Activated CD4-positive, alpha-beta T cell treated with anti-CD3 and anti-CD28 coated beads for 48 hours (primary cell): ENCODE data around the gene RASA3.
A peak's percentile ranks its signal among the peaks of the same experiment; 100 is the strongest.
"Not testable (repeated sequence)": the region's sequence is repeated elsewhere in the genome, so short reads cannot be mapped to it uniquely, and the experiment has no call there.

ENCODE experiments used
- DNase-seq: peaks from one replicate; pipeline ENCODE4 v3.0.0-alpha.2; 2020

RASA3 gene, protein sequence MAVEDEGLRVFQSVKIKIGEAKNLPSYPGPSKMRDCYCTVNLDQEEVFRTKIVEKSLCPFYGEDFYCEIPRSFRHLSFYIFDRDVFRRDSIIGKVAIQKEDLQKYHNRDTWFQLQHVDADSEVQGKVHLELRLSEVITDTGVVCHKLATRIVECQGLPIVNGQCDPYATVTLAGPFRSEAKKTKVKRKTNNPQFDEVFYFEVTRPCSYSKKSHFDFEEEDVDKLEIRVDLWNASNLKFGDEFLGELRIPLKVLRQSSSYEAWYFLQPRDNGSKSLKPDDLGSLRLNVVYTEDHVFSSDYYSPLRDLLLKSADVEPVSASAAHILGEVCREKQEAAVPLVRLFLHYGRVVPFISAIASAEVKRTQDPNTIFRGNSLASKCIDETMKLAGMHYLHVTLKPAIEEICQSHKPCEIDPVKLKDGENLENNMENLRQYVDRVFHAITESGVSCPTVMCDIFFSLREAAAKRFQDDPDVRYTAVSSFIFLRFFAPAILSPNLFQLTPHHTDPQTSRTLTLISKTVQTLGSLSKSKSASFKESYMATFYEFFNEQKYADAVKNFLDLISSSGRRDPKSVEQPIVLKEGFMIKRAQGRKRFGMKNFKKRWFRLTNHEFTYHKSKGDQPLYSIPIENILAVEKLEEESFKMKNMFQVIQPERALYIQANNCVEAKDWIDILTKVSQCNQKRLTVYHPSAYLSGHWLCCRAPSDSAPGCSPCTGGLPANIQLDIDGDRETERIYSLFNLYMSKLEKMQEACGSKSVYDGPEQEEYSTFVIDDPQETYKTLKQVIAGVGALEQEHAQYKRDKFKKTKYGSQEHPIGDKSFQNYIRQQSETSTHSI

DNA sequence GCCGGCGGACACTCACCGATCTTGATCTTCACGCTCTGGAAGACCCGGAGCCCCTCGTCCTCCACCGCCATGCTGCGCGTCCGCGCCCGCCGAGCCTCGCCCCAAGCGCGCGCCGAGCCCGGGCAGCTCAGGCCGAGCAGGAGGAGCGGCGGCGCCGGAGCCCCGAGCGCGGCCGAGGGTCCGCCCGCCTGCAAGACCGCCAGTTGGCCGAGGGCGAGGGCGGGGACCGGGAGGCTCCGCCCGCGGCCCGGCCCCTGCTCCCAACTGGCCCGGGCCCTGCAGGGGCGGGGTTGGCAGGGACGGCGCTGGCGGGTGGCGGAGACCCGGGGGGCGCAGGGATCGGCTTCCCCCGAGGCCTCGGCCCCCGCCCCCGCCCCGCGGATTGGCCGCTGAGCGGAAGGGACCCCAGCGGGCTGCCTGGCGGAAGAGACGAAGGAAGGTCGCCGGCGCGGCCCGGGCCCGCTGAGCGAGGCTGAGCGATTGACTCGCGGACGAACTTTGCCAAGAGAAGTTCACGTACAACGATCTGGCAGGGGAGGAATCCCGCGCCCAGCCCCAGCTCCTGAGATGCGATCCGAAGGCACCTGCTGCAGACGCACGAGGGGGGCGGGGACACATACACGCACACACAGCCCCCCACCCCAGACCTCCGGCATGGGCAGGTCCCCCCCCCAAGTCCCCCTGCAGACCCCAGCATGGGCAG, at the start of gene RASA3:
Gene RASA3, minus strand, starts transcription at position 205 of the 703 bp plus-strand sequence. Its CDS starts 134 bp downstream, at position 71.
- peak; percentile 65 for DNase-seq

DNA sequence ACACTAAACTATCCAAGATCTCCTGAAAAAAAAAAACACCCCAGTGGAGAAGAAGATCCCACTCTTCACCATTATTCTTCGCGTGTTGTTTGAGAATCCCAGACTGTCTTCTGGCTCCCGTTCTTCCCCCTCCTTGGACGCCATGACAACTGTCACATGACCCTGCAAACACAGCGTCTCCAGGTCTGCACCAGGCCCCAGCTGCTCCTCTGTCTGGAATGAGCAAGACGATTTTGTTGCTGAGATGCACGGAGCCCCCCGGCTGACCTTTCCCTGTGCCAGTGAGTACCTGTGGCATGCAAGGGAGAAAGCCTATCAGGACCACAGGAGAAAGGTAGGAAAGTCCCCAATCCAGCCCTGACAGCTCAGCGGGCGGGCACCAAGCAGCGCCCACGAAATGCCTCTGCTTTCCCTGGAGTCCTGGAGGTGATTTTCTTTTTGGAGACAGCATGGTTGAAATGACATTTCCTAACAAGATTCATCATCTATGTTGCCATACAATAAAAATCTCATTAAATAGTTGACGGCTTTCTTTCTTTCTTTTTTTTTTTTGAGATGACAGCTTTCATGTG, 46.8 kb upstream of the RASA3 start, which contains the start of gene CFAP97D2:
Gene CFAP97D2, plus strand, starts transcription at position 171 of the 572 bp plus-strand sequence. Its CDS starts 74 bp downstream, at position 245.
- DNase-seq: no peak

DNA sequence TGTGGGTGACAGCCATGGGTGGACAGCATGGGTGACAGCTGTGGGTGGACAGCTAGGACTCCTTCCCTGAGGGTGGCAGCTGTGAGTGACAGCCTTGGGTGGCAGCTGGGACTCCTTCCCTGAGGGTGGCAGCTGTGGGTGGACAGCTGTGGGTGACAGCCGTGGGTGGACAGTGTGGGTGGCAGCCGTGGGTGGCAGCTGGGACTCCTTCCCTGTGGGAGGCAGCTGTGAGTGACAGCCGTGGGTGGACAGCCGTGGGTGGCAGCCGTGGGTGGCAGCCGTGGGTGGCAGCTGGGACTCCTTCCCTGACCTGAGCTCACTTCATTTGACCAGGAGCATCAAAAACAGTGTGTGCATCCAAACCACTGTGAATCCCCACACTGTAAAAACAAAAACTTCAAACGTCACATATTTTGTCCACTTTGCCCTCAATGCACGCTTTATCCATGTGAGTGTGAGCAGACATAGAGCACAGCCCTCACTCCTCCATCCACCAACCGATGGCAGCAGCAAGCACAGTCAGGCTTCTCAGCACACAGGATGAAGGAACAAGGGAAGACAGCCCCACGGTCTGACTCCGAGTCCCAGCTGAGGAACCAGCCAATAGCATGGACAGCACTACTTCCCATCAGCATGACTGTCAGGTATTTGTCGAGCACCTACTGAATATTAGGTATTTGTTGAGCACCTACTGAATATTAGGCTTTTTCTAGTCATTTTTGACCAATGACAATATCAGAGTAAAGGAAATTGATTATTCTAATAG, 45.0 kb upstream of the RASA3 start:
- DNase-seq: no peak

DNA sequence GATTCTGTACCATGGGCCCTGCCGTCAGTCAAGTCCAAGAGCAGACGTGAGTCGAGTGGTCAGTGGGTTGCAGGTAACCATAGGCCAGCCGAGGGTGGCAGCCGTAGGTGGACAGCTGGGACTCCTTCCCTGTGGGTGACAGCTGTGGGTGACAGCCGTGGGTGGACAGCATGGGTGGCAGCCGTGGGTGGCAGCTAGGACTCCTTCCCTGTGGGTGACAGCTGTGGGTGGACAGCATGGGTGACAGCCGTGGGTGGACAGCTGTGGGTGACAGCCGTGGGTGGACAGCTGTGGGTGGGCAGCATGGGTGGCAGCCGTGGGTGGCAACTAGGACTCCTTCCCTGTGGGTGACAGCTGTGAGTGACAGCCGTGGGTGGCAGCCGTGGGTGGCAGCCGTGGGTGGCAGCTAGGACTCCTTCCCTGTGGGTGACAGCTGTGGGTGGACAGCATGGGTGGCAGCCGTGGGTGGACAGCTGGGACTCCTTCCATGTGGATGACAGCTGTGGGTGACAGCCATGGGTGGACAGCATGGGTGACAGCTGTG, 44.0 kb upstream of the RASA3 start:
- not testable (repeated sequence) for DNase-seq

DNA sequence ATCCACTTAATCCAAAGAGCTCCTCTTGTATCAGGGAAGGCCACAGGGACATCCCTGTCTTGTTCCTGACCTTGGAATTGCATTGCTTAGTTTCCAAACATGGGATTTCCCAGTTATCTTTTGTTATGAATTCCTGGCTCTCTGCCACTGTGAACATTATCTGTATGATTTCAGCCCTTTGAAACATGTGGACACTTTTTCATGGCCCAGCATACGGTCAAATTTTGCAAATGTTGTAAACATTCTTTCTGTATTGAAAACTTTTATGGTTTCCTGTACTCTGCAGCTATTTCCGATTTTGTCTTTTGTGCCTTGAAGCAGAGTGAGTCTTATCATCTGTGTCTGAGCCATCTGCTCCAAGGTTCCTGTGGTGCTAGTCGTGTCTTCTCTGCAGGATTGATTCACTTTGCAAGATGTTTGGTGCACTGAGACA, 42.1 kb upstream of the RASA3 start:
- no peak for DNase-seq

DNA sequence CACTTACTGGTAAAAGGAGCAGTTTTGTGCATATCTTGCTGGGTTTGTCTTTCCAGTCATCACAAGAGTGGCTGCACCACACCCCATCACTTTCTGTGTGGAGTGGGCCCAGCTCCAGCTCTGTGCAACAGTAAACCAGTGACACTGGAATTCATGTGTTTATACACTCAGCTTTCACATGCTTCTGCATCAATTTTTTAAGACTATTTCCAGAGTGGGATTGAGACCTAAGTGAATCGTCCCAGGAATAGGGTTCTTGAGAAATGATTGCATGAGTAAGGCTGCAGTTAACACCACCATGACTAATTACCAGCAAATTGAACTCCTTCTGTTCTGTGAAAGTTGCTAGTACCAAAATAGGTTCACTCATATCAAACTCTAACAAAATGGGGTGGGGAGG, 41.3 kb upstream of the RASA3 start:
- DNase-seq: no peak

DNA sequence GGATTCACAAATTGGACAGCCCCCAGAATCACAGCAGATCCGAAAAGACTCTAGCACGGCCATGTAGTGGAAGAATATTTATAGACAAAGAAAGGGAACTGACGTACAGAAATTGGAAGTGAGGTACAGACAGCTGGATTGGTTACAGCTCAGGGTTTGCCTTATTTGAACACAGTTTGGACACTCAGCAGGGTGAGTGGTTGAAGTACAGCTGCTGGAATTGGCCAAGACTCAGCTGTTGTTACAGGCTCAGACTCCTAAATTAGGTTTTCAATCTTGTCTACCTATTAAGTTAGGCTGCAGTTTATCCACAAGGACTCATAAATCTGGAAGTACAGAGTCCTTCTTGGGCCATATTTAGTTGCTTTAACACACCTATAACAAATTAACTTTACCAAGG, 40.8 kb upstream of the RASA3 start:
- no peak for DNase-seq

DNA sequence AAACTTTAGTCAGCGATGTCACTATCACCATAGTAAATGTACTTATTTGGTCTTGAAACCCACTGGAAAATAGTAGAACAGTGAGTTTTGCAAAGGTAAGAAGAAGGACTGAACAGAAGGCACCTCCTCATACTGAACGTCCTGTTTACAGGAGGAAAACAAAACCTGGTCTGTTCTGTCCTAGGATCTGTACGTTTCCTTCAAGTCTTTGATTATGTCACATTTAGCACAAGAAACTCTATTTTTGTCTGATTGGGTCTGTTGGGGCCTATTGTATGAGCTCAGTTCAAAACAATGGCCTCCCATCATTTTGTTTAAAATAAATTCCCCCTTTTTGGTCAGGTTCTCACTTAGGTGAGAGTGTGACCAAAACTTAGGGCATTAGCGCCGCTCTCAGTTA, 35.5 kb upstream of the RASA3 start:
- no peak for DNase-seq

DNA sequence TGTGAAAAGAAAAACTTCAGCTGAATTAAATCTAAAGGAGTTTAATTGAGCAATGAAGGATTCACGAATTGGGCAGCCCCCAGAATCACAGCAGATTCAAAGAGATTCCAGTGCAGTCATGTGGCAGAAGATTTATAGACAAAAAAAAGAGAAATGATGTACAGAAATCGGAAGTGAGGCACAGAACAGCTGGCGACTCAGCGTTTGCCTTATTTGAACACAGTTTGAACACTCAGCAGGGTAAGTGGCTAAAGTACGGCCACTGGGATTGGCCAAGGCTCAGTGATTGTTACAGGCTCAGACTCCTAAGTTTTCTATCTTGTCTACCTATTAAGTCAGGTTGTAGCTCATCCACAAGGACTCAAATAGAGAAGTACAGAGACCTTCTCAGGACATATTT, 35.0 kb upstream of the RASA3 start:
- no peak for DNase-seq

DNA sequence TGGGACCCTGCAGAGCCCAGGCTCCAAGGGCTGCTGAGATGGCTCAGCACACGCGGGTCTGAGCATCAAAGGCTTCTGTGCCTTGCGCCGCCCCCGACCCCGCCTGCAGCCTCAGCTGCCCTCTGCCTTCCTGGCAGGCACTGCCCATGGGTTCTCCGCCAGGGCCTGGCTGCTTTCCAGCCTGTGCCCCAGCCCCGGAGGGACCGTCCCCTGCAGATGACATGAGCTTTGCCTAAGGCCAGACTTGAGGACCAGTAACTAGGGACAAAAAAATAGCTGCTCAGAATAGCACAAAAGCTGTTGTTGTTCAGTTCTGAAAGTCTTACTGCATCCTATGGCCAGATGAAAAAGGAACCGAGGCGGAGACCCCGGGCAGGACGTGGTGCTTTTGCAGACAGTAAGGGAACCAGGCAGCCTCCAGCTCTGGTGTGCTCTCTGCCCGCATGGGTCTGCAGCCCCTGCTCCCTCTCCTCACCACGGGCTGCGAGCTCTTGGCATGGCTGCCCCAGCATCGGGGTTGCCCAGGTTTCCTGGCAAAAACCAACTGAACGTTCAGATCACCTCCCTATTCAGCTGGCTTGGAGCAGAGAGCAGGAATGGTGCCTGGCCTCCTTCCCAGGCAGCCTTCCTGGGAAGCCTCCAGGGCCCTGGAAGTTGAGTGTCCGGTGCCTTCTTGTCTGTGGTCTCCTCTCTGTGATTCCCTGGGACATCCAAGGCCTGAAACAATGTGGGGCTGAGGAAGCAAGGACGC, 34.1 kb upstream of the RASA3 start:
- no peak for DNase-seq

DNA sequence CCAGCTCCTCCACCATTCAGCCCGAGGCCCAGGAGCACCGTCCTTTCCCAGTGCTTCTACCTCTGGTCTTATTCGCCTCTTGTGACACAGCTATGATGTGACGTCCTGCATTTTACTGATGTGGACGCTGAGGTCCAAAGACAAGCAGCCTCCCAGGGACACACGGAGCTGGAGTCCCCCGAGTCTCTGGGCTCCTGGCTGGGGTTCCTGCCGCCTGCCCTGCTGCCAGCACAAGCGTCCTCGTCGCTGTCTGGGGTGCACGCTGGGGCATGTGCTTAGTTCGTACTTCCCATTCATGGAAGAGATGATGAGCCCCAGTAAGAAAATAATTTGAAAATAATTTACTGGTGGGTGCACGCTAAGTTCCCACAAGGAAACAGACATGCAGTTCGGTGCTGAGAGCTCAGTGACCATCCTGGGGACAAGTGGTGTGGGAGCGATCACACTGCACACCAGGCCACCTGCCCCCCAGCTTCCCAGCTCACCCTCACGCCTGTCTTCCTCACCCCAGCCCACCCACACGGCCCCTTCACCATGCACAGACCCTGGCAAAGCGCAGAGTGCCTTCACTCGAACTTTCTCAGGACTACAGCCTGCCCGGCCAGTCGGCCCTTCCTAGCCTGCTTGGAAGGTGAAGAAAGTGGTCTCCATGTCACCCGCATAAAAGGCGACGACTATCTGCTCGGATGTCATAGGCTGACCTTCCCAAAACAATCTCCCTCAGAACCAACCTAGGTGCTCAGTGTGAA, 32.4 kb upstream of the RASA3 start:
- DNase-seq: no peak

DNA sequence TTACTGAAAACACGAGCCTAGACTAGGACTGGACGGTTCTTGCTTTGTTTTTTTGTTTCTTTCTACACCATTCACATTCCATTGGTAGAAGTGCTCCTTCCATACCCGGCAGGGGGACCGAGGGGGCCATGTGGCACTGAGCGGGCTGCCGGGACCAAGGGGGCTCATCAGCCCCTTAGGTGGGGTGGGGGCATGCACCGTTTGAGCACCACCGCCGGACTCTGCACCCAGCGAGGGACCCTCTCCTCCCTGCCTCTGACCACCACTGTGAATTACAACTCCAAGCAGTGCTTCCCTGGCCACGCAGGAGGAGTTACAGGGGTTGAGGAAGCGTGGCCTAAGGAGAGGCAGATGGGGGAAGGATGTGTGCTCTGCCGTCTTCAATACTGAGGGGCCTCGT, 31.6 kb upstream of the RASA3 start:
- DNase-seq: no peak

DNA sequence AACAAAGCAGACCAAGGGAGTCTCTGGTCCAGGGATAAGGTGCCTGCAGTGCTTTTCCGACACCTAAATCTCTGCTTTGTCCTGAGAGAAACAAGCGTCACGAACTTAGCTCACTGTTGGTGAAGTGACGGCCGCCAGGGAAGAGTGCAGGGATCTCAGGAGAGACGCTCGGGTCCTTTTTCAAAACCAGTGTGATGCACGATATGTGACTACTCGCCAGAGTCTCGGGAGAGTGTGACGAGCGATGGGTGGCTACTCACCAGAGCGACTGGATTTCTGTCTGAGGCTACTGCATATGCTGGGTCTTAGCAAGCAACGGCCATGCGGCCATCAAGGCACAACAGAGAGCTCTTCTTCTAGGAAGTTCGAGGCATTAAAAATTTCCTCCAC, 30.1 kb upstream of the RASA3 start:
- DNase-seq: no peak

DNA sequence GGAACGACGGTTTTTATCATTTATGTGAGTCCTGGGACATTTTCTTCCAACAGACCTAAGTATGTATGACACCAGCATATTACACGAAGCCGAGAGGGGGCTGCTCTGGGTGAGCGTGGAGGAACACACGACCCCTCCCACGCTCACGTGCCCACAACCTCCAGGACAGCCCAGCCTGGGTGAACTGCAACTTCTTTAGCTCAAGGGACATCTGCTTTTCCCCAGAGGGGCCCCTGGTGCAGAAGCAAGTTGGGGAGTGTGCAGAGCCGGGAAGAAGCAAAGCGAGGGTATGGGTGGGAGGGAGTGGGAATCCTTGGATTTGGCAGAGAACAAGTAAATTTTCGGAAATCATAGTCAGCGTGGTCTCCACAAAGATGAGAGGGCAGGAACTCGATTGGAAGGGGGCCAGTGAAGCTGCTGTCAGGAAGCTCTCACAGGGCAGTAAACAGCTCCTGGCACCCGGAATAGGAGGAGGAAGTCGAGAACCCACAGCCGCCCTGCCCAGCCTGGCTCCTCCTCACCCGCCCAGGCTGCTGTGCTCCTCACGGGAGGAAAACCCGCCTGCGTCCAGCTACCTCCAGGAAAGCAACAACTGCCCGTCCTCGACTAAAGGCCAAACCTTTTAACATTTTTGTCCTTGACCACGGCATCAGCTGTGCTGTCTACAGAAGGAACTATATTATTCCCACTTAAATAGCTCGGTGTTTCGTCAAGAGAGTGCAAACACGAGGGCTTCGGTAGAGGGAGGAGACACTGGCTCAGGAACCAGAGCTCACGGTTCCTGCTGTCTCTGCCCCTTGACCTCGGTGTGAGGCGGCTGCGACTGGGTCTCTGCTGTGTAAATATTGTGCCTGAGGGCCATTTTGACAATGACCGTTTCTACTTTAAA, 29.5 kb upstream of the RASA3 start:
- peak; percentile 53 for DNase-seq

DNA sequence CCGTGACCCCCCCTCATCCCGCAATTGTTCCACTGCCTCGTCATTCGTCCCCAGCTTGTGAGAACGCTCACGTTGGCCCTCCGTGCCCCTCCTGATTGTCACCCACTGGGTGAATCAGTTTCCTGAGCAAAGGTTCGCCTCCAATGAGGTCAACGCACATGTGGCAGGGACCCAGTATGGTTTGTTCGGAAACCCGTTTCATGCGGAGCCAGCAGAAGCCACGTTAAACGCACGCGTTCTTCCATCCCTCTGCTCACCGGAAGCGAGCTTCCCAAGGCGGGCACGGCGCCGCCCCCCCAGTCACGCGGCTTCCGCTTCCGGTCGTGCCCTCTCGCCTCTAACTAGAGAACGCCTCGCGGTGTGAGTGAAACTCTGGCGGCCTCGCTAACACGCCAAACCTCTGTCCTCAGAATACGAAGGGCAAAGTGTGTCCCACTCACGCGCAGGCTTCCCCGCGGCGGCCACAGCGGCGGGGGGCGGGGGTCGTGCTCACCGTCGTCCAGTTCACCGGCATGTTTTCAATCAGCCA, 28.7 kb upstream of the RASA3 start:
- DNase-seq: no peak

DNA sequence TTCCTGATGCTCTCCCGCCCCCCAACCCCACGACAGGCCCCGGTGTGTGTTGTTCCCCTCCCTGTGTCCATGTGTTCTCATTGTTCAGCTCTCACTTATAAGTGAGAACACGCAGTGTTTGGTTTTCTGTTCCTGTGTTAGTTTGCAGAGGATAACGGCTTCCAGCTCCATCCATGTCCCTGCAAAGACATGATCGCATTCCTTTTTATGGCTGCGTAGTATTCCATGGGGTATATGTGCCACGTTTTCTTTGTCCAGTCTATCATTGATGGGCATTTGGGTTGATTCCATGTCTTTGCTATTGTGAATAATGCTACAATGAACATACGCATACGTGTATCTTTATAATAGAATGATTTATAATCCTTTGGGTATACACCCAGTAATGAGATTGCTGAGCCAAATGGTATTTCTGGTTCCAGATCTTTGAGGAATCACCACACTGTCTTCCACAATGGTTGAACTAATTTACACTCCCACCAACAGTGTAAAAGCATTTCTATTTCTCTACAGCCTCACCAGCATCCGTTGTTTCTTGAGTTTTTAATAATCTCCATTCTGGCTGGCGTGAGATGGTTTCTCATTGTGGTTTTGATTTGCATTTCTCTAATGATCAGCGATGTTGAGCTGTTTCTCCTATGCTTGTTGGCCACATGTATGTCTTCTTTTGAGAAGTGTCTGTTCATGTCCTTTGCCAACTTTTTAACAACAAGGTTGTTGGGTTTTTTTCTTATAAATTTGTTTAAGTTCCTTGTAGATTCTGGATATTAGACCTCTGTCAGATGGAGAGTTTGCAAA, 26.6 kb upstream of the RASA3 start:
- DNase-seq: not testable (repeated sequence)

DNA sequence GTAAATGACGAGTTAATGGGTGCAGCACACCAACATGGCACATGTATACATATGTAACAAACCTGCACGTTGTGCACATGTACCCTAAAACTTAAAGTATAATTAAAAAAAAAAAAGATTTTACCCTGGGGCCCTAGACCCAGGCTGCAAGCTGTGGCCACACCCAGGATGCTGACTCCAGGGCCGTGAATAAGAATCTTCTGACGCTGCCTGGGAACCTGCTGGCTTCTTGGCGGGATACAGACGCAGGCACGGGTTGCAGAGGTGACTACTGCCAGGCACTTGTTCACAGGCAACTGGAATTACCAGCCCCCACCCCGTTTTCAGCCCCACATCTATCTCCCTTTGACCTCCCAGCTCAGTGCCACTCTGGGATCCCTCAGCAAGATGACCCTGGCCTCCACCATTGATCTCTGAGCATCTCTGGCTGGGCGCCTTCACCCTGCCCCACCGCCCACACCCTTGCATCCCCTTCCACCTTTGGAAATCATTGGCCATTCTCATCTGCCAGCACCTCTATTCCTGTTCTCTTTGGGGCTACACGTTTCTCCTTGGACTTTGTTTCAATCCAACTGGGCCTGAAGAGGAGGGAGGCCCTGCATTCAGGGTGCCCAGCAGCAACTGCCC, 25.6 kb upstream of the RASA3 start:
- DNase-seq: no peak
